Stomach (tissue), 4 donors: Measurements from ENCODE around the gene SPINK4.

Experiments
- EP300 ChIP-seq: sonication (generic); formaldehyde crosslinking; IDR thresholded peaks from one replicate; pipeline ENCODE4 v1.6.1; 2017; ENCODE audit warnings: antibody characterized with exemption
- POLR2A ChIP-seq, 4 donors: fragments of 450-650 bp; IDR thresholded peaks; one replicate each; pipeline ENCODE4 v1.6.1; 2016; ENCODE audit warnings: antibody characterized with exemption in 4 of 4, control low read depth in 2 of 4, mild to moderate bottlenecking in 1 of 4, moderate library complexity in 1 of 4
- TF ChIP-seq, protein P1 (sequence below), 7 experiments: fragments of 450-650 bp in 4 of 7; fragments of 200-600 bp in 3 of 7; sonication (generic) in 3 of 7; IDR thresholded peaks; one replicate each; pipeline ENCODE4 v1.5.1; 2016 to 2019; ENCODE audit warnings: antibody characterized with exemption in 7 of 7, control low read depth in 2 of 7, mild to moderate bottlenecking in 1 of 7

DNA sequence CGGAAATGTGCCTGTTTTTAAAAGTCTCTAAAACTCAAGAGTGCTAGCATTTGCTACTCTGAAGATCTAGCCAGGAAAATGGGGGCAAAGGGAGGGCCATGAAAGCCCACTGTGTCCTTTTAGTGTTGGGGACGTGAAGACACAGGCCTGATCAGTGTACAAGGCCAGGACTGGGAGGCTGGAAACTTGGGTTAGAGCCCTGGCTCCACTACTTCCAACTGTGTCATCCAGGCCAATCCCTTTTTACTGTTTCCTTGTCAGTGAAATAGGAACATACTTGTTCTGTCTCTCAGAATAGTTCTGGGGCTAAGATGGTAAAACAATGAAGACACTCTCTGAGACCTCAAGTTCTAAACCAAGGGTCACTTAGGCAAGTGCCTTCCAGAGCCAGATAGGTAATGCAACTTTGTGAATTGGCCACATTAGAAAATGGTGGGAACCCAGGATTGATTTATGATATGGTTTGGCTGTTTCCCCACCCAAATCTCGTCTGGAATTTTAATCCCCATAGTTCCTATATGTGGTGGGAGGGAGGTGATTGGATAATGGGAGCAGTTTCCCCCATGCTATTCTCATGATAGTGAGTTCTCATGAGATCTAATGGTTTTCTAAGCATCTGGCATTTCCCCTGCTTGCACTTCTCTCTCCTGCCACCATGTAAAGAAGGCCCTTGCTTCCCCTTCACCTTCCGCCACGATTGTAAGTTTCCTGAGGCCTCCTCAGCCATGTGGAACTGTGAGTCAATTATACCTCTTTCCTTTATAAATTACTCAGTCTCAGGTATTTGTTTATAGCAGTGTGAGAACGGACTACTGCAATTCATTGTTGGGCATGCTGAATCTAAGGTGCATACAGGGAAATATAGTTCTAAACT lies 42.5 kb upstream of the SPINK4 start:
- TF ChIP-seq, protein P1, sequence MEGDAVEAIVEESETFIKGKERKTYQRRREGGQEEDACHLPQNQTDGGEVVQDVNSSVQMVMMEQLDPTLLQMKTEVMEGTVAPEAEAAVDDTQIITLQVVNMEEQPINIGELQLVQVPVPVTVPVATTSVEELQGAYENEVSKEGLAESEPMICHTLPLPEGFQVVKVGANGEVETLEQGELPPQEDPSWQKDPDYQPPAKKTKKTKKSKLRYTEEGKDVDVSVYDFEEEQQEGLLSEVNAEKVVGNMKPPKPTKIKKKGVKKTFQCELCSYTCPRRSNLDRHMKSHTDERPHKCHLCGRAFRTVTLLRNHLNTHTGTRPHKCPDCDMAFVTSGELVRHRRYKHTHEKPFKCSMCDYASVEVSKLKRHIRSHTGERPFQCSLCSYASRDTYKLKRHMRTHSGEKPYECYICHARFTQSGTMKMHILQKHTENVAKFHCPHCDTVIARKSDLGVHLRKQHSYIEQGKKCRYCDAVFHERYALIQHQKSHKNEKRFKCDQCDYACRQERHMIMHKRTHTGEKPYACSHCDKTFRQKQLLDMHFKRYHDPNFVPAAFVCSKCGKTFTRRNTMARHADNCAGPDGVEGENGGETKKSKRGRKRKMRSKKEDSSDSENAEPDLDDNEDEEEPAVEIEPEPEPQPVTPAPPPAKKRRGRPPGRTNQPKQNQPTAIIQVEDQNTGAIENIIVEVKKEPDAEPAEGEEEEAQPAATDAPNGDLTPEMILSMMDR (IDR thresholded peaks at IDR 0.05): peak in 1 of 7 experiments; percentile 14
- TF ChIP-seq POLR2A (IDR thresholded peaks at IDR 0.05) (no peak), EP300 (no peak)
